Natural killer cell (primary cell): Measurements from ENCODE around the gene CDK11B. TPM values are rescaled to one million over a fixed set of nuclear protein-coding genes. Genes with fewer than 3 reads are reported as not detected.
"Not testable (repeated sequence)": the region's sequence is repeated elsewhere in the genome, so short reads cannot be mapped to it uniquely, and the experiment has no call there.

Source experiments
- ATAC-seq, 3 donors: fragments of 150-1000 bp in 2 of 3; fragments of 200-7000 bp in 1 of 3; cut with Tn5 transposase; 1 replicate in 1 of 3; 2 replicates in 2 of 3; pipeline ENCODE4 v1.10.0; 2021; ENCODE audit warnings: mild to moderate bottlenecking in 2 of 3, moderate library complexity in 2 of 3
- DNase-seq, 2 donors: peaks; one replicate each; pipeline versions ENCODE4 v3.0.0 to v3.0.0-alpha.2; 2013 to 2021; ENCODE audit warnings: mixed read lengths in 1 of 2
- H3K27ac ChIP-seq: one replicate; pipeline ENCODE4 v1.5.1; 2013; ENCODE audit warnings: mild to moderate bottlenecking, low read length
- H3K27me3 ChIP-seq: one replicate; pipeline ENCODE4 v1.6.1; 2013; ENCODE audit warnings: low read length; ENCODE audit not compliant: control insufficient read depth, insufficient read depth
- H3K36me3 ChIP-seq: one replicate; pipeline ENCODE4 v1.6.1; 2013; ENCODE audit warnings: low read length; ENCODE audit not compliant: control insufficient read depth, insufficient read depth
- H3K4me1 ChIP-seq: one replicate; pipeline ENCODE4 v1.6.1; 2013; ENCODE audit warnings: low read length; ENCODE audit not compliant: control insufficient read depth, insufficient read depth
- H3K4me3 ChIP-seq: one replicate; pipeline ENCODE4 v1.5.1; 2013; ENCODE audit warnings: low read length
- H3K9me3 ChIP-seq: one replicate; pipeline ENCODE4 v1.6.1; 2013; ENCODE audit warnings: low read length; ENCODE audit not compliant: control insufficient read depth, insufficient read depth
- H3K27ac Mint-ChIP-seq, 2 donors: one replicate each; pipeline ENCODE4 v1.8.0; 2022; ENCODE audit warnings: mild to moderate bottlenecking in 2 of 2, mixed read lengths in 2 of 2, moderate library complexity in 1 of 2
- H3K27me3 Mint-ChIP-seq, 2 donors: one replicate each; pipeline ENCODE4 v1.8.0; 2022; ENCODE audit warnings: low read depth in 2 of 2, mixed read lengths in 2 of 2
- H3K36me3 Mint-ChIP-seq: one replicate; pipeline ENCODE4 v1.8.0; 2022; ENCODE audit warnings: mixed read lengths
- H3K4me1 Mint-ChIP-seq, 2 donors: one replicate each; pipeline ENCODE4 v1.8.0; 2022; ENCODE audit warnings: mixed read lengths in 2 of 2
- H3K4me3 Mint-ChIP-seq: one replicate; pipeline ENCODE4 v1.8.0; 2022; ENCODE audit warnings: mild to moderate bottlenecking, moderate library complexity, mixed read lengths
- H3K9me3 Mint-ChIP-seq, 2 donors: one replicate each; pipeline ENCODE4 v1.8.0; 2022; ENCODE audit warnings: mixed read lengths in 2 of 2
- WGBS: methylation state at CpG from one replicate; pipeline ENCODE4 v1.1.7; 2013; ENCODE audit warnings: missing lambda C conversion rate; ENCODE audit not compliant: insufficient coverage; 5-methylcytosine and 5-hydroxymethylcytosine counted together
- intact Hi-C: fragments of 100-400 bp; cut with micrococcal nuclease; formaldehyde crosslinking; loops from one replicate; pipeline ENCODE4 v1.14.2; 2022
- total RNA-seq, 4 donors: library from RNA; stranded (reverse); fragments of 120-200 nt in 1 of 4; gene quantifications; one replicate each; pipeline versions ENCODE4 v1.2.3 to v1.2.4, GENCODE V29; 2013 to 2022
- TF ChIP-seq, protein P1 (sequence below): fragments of 200-600 bp; IDR thresholded peaks from one replicate; pipeline ENCODE4 v1.8.0; 2022; ENCODE audit warnings: antibody characterized with exemption

The CDK11B gene
- total RNA-seq, 3 donors from 2014 or later (not counting 1 experiment from before 2014, with no cell fraction given): 49.6 to 65.9 (median 50.2) TPM

DNA sequence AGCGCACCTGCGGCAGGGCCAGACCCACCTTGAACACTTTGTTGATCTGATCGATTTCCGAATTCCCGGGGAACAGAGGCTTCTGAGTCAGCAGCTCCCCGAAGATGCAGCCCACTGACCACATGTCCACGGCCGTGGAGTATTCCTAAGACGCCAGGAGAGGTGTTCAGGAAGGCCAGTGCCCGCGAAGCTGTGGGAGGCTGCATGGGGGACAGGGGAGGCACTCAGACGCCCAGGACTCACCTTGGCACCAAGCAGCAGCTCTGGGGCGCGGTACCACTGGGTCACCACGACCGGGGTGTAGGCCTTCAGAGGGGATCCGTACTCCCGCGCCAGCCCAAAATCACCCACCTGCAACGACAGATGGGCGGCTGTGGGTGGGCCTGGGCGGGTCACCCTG, 45.0 kb upstream of the CDK11B start:
- intact Hi-C loops: no loop called here
- ATAC-seq (no peak), DNase-seq (no peak)
- 96% methylated on average over 22 of the region's 22 CpGs for WGBS
- Histone ChIP-seq H3K27ac (no peak overlapping the region), H3K9me3 (no peaks in the 10 kb centered on the region), H3K4me1 (no peaks in the 10 kb centered on the region), H3K4me3 (no peak overlapping the region), H3K36me3 (peaks cover 9% of the 10 kb centered on the region), H3K27me3 (no peaks in the 10 kb centered on the region)
- no peaks in the 10 kb centered on the region for H3K36me3 Mint-ChIP-seq
- H3K9me3 Mint-ChIP-seq: no peaks in the 10 kb centered on the region
- H3K27ac Mint-ChIP-seq: no peak overlapping the region
- H3K4me3 Mint-ChIP-seq: no peak overlapping the region
- no peaks in the 10 kb centered on the region for H3K27me3 Mint-ChIP-seq
- H3K4me1 Mint-ChIP-seq: no peaks in the 10 kb centered on the region
- TF ChIP-seq, protein P1, sequence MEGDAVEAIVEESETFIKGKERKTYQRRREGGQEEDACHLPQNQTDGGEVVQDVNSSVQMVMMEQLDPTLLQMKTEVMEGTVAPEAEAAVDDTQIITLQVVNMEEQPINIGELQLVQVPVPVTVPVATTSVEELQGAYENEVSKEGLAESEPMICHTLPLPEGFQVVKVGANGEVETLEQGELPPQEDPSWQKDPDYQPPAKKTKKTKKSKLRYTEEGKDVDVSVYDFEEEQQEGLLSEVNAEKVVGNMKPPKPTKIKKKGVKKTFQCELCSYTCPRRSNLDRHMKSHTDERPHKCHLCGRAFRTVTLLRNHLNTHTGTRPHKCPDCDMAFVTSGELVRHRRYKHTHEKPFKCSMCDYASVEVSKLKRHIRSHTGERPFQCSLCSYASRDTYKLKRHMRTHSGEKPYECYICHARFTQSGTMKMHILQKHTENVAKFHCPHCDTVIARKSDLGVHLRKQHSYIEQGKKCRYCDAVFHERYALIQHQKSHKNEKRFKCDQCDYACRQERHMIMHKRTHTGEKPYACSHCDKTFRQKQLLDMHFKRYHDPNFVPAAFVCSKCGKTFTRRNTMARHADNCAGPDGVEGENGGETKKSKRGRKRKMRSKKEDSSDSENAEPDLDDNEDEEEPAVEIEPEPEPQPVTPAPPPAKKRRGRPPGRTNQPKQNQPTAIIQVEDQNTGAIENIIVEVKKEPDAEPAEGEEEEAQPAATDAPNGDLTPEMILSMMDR: no peak

DNA sequence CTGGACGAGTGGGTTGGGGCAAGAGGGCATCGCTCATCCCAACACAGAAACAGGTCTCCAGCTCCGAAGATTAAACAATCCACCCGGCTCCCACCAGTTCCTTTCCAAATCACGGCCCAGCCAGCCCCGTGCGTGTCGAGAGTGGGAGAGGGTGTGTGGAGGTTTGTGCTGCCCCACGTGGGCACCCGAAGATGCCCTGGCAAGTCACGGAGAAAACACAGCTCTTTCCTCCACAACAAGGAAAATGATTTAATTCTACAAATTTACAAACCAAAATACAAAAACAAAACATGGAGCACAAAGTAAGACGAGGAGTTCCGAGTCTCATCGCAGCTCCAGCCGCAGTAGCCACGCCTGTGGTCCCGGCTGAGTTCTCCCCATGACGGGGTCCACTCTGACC, 43.7 kb upstream of the CDK11B start:
- H3K4me3 ChIP-seq, H3K9me3 Mint-ChIP-seq, H3K27ac Mint-ChIP-seq, H3K4me3 Mint-ChIP-seq, H3K9me3 ChIP-seq, DNase-seq, H3K27me3 ChIP-seq, H3K27me3 Mint-ChIP-seq, intact Hi-C loops, H3K36me3 ChIP-seq, H3K4me1 Mint-ChIP-seq, H3K27ac ChIP-seq, ATAC-seq, H3K4me1 ChIP-seq, H3K36me3 Mint-ChIP-seq: not testable (repeated sequence)
- no CpG with 5 or more reads among the region's 18 CpGs for WGBS

DNA sequence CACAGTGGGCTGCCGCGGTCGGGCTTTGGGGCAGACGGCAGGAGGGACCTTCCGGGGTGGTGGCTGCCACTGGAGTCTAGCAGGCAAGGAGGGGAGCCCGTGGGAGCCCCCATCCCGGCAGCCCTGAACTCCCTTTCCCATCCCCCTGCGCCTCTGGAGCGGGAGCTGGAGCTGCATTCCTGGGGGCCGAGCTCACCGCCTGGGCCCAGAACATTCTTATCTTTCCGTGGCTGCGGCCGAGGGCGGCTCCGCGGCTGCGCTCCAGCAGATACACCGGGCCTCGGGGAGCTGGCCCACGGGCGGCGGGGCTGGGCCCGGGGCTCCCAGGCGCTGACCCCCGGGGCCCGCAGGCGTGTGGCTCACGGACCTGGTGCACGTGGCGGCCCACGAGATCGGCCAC, 41.8 kb upstream of the CDK11B start:
- intact Hi-C loops: not testable (repeated sequence)

DNA sequence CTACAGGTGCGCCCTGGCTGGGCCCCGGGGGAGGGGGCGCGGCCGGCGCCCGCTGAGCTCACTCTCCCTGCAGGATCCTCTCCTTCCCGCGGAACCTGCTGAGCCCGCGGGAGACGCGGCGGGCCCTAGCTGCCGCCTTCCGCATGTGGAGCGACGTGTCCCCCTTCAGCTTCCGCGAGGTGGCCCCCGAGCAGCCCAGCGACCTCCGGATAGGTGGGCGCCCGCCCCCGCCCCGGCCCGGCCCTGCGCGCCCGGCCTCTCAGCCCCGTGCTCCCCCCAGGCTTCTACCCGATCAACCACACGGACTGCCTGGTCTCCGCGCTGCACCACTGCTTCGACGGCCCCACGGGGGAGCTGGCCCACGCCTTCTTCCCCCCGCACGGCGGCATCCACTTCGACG, 41.3 kb upstream of the CDK11B start:
- H3K36me3 ChIP-seq, intact Hi-C loops, H3K27me3 ChIP-seq, H3K27me3 Mint-ChIP-seq, H3K27ac Mint-ChIP-seq, H3K4me1 ChIP-seq, H3K9me3 ChIP-seq, H3K4me3 Mint-ChIP-seq, H3K9me3 Mint-ChIP-seq, DNase-seq, H3K27ac ChIP-seq, H3K36me3 Mint-ChIP-seq, H3K4me1 Mint-ChIP-seq, H3K4me3 ChIP-seq: not testable (repeated sequence)
- peak; percentile 40 to 76 (median 67) for ATAC-seq
- no CpG with 5 or more reads among the region's 45 CpGs for WGBS

More for the DNA sequence above, 41.8 kb upstream of the CDK11B start:
- not testable (repeated sequence) for DNase-seq, H3K4me1 Mint-ChIP-seq, H3K4me1 ChIP-seq, H3K27ac ChIP-seq, H3K27me3 Mint-ChIP-seq, H3K27ac Mint-ChIP-seq, H3K36me3 Mint-ChIP-seq, H3K36me3 ChIP-seq, H3K9me3 Mint-ChIP-seq, H3K9me3 ChIP-seq, H3K4me3 Mint-ChIP-seq, H3K27me3 ChIP-seq, H3K4me3 ChIP-seq
- no CpG with 5 or more reads among the region's 33 CpGs for WGBS
- peak in 1 of 3 donors; percentile 5 for ATAC-seq

DNA sequence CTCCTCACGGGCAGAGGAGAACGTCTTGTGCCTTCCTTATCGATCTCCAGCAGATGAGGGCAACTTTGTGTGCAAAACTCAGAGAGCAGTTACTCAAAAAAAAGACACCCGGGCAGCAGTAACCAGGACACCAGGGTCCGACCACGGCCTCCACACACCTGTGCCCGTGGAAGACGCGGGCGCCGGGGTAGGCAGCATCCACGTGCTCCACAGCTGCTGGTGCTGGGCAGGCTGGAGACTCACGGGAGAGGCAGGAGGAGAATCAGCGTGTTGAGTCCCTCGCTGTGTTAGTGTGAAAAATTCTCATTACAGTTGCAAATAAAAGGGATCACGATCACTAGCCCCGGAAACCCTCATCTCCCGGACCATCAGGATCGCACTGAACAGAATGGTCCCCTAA, 40.3 kb upstream of the CDK11B start:
- ATAC-seq, H3K27me3 Mint-ChIP-seq, H3K4me1 Mint-ChIP-seq, H3K36me3 Mint-ChIP-seq, H3K9me3 ChIP-seq, H3K4me1 ChIP-seq, H3K27ac Mint-ChIP-seq, DNase-seq, H3K27ac ChIP-seq, H3K9me3 Mint-ChIP-seq, H3K4me3 Mint-ChIP-seq, H3K36me3 ChIP-seq, H3K4me3 ChIP-seq, H3K27me3 ChIP-seq: not testable (repeated sequence)
- no CpG with 5 or more reads among the region's 19 CpGs for WGBS
- intact Hi-C loops: loop anchor here (10.0 kb wide), 1 partner anchor 46 kb away; no protein-coding TSS in a partner anchor

DNA sequence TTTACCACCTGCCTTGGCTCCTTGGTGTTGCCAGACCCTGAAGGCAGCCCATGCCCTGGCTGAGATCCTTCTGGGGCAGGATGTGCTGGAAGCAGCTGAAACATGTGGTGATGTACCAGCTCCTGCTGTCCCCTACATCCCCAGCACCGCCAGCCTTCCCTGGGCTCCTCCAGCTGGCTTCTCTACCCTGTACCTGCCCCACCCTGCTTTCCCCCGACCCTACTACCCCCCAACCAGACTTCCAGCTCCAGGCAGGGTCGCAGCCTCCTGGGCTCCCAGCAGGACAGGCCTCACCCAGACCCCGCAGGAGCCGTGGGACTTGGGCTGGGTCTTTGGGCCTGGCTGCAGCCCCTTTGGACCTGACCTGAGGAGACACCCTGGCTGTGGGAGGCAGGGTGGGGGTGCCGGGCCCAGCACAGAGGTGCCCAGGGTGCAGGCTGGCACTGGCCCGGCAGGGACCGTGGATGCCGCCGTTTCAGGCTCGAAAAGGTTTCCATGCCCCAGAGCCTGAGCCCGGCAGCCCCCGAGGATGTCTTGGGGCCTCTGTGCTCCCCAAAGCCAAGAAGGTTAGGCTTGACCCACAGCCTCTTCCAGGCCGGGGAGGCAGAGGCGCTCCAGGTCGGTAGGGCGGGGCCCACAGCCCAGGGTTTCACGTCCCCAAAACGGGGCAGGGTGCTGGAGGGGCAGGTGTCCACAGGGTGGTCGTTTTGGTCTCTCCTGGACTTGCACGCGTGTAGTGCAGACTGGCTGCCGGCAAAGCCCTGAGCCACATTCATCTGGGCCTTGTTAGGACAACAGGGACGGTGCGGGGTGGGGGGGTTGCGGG, 38.8 kb upstream of the CDK11B start:
- intact Hi-C loops: loop anchor here (10.0 kb wide), 1 partner anchor 47 kb away; no protein-coding TSS in a partner anchor
- not testable (repeated sequence) for H3K27ac Mint-ChIP-seq, DNase-seq, H3K36me3 ChIP-seq, H3K4me3 Mint-ChIP-seq, H3K4me1 Mint-ChIP-seq, H3K27ac ChIP-seq, H3K27me3 ChIP-seq, ATAC-seq, H3K9me3 ChIP-seq, H3K4me3 ChIP-seq, H3K4me1 ChIP-seq, H3K27me3 Mint-ChIP-seq, H3K9me3 Mint-ChIP-seq, H3K36me3 Mint-ChIP-seq
- WGBS: 84% methylated on average over 16 of the region's 26 CpGs

DNA sequence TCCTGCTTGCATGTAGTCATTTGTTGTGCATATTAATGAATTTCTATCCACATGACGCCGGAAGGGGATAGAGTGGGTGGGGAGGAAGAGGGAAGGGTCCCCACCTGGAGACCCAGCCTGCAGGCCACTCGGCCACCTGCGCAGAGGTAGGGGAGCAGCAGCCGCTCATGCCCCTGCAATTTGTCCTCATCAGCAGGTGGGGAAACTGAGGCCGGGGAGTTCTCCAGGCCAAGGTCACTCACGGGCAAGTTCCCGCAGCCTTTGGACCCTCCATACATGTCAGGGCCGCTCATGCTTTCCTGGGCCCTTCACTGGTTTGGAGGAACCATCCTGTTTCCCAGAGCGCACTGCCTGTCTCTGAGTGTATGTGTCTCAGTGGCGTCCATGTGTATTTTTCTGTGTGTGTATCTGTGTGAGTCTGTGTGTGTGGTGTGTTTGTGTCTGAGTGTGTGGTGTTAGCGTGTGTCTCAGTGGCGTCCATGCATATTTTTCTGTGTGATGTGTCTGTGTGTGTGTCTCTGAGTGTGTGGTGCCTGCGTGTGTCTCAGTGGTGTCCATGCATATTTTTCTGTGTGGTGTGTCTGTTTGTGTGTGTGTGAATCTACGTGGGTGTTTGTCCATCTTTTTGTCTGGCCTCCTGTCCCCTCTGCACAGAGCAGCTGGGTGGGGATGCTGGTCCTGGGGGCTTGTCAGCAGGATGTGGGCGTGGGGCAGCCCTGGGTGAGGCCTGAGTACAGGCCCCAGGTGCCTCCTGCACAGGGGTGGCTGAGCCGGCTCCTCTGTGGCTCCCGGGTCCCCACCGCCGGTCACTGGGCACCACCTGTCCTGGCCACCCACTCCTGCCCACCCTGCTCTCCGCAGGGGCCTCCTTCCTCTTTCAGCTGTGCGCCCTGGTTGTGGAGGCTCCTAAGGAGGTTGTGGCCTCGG, 37.9 kb upstream of the CDK11B start:
- 96% methylated on average over 14 of the region's 23 CpGs for WGBS
- H3K4me1 Mint-ChIP-seq, H3K36me3 Mint-ChIP-seq, H3K27me3 ChIP-seq, H3K4me3 Mint-ChIP-seq, H3K9me3 ChIP-seq, ATAC-seq, H3K4me1 ChIP-seq, DNase-seq, H3K27ac Mint-ChIP-seq, H3K4me3 ChIP-seq, H3K36me3 ChIP-seq, H3K27ac ChIP-seq, H3K9me3 Mint-ChIP-seq, H3K27me3 Mint-ChIP-seq: not testable (repeated sequence)
- intact Hi-C loops: loop anchor here (10.0 kb wide), 1 partner anchor 48 kb away; no protein-coding TSS in a partner anchor
